Measurements from ENCODE around the gene A4GALT.
A peak's percentile ranks its signal among the peaks of the same experiment; 100 is the strongest.
"Not testable (repeated sequence)": the region's sequence is repeated elsewhere in the genome, so short reads cannot be mapped to it uniquely, and the experiment has no call there.

Gene A4GALT

DNA sequence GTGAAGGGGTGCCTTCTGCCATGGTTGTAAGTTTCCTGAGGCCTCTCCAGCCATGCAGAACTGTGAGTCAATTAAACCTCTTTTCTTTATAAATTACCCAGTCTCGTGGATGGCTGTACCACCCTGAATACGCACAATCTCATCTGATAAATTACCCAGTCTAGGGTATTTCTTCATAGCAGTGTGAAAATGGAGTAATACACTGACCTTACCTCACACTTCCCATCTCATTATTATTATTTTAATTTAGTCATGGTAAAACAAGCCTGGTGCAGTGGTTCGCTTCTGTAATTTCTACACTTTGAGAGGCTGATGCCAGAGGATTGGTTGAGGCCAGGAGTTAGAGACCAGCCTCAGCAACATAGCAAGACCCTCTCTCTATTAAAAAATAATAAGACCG is 41.0 kb downstream of the A4GALT start:
- TF ChIP-seq CTCF (conservative IDR thresholded peaks at IDR 0.05; ENCODE audit: low read length), result no peak
- no peak overlapping the region for H3K4me3 ChIP-seq (ENCODE audit: low read length)
- no peak for DNase-seq (ENCODE audit: low read depth)

GRCh38 chr22:42678894-42679293 is 41.8 kb downstream of the A4GALT start:
- TF ChIP-seq CTCF (conservative IDR thresholded peaks at IDR 0.05; ENCODE audit: low read length), result no peak
- no peak for DNase-seq (ENCODE audit: low read depth)

GRCh38 chr22:42677936-42678335 is 42.7 kb downstream of the A4GALT start:
- H3K4me3 ChIP-seq (ENCODE audit: low read length); DNase-seq (ENCODE audit: low read depth): not testable (repeated sequence)

More at GRCh38 chr22:42678894-42679293, 41.8 kb downstream of the A4GALT start:
- no peak overlapping the region for H3K4me3 ChIP-seq (ENCODE audit: low read length)

DNA sequence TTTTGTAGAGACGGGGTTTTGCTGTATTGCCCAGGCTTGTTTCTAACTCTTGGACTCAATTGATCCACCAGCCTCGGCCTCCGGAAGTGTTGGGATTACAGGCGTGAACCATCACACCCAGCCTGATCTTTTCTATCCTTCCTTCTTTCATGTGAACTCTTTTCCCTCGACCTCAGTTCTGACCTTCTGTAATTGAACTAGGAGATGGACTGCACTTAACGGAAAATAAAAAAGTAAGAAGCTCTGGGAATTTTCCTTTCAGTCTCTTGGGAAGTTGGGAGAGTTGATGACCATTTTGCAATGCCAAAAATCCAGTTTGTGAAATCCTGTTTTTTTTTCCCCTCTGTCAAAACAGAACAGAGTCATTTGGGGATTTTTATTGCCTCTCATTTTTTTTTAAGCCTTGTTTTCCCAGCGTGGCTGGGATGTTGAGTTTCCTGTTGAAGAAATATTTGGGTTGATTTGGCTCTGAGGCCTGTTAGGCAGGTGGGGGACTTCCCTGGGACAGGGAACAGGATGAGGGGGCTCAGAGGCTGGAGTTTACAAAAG is 44.5 kb downstream of the A4GALT start:
- peak; percentile 77 for DNase-seq (ENCODE audit: low read depth)
- TF ChIP-seq CTCF (conservative IDR thresholded peaks at IDR 0.05; ENCODE audit: low read length), result no peak
- no peak overlapping the region for H3K4me3 ChIP-seq (ENCODE audit: low read length)

- TF ChIP-seq CTCF (conservative IDR thresholded peaks at IDR 0.05; ENCODE audit: low read length), result no peak
- H3K4me3 ChIP-seq (ENCODE audit: low read length), result no peak overlapping the region
- DNase-seq (ENCODE audit: low read depth), result peak; percentile 65
Measured at GRCh38 chr22:42673898-42674401, 46.7 kb downstream of the A4GALT start.

DNA sequence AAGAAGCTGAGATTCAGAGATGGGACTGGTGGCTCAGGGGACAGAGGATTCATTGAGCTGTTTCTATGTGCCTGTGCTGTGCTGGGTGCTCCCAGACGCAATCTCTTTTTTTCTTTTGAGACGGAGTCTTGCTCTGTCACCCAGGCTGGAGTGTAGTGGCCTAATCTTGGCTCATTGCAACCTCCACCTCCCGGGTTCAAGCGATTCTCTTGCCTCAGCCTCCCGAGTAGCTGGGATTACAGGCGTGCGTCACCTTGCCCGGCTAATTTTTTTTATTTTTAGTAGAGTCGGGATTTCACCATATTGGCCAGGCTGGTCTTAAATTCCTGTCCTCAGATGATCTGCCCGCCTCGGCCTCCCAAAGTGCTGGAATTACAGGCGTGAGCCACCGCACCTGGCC is 47.6 kb downstream of the A4GALT start:
- DNase-seq (ENCODE audit: low read depth); H3K4me3 ChIP-seq (ENCODE audit: low read length): not testable (repeated sequence)

- DNase-seq (ENCODE audit: low read depth), result no peak
- no peak for TF ChIP-seq CTCF (conservative IDR thresholded peaks at IDR 0.05; ENCODE audit: low read length)
- H3K4me3 ChIP-seq (ENCODE audit: low read length), result no peak overlapping the region
Measured at GRCh38 chr22:42670921-42671709, 49.6 kb downstream of the A4GALT start.

DNA sequence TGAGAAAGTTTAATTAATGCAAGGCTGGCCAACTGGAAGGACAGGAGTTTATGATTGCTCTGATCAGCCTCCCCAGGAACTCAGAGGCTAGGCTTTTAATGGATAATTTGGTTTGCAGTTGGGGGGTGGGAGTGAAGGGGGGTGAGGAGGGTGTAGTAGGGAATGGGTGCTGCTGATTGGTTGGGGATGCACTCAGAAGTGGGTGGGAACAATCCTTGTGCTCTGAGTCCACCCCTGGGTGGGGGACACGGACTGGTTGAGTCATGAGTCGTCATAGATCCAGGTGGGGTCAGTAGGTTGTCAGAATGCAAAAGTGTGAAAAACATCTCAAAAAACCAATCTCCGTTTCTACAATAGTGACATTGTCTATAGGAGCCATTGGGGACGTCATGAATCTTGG is 50.6 kb downstream of the A4GALT start:
- no peak for TF ChIP-seq CTCF (conservative IDR thresholded peaks at IDR 0.05; ENCODE audit: low read length)
- DNase-seq (ENCODE audit: low read depth), result no peak
- no peak overlapping the region for H3K4me3 ChIP-seq (ENCODE audit: low read length)

- not testable (repeated sequence) for DNase-seq (ENCODE audit: low read depth); H3K4me3 ChIP-seq (ENCODE audit: low read length)
Measured at GRCh38 chr22:42666393-42666792, 54.3 kb downstream of the A4GALT start.
